ENCODE measurements around the gene MTRFR.
"Not testable (repeated sequence)": the region's sequence is repeated elsewhere in the genome, so short reads cannot be mapped to it uniquely, and the experiment has no call there.

Gene MTRFR

GRCh38 chr12:123248996-123249741 lies 15.9 kb downstream of the MTRFR start:
- DNase-seq (ENCODE audit: low spot score), result not testable (repeated sequence)

DNA sequence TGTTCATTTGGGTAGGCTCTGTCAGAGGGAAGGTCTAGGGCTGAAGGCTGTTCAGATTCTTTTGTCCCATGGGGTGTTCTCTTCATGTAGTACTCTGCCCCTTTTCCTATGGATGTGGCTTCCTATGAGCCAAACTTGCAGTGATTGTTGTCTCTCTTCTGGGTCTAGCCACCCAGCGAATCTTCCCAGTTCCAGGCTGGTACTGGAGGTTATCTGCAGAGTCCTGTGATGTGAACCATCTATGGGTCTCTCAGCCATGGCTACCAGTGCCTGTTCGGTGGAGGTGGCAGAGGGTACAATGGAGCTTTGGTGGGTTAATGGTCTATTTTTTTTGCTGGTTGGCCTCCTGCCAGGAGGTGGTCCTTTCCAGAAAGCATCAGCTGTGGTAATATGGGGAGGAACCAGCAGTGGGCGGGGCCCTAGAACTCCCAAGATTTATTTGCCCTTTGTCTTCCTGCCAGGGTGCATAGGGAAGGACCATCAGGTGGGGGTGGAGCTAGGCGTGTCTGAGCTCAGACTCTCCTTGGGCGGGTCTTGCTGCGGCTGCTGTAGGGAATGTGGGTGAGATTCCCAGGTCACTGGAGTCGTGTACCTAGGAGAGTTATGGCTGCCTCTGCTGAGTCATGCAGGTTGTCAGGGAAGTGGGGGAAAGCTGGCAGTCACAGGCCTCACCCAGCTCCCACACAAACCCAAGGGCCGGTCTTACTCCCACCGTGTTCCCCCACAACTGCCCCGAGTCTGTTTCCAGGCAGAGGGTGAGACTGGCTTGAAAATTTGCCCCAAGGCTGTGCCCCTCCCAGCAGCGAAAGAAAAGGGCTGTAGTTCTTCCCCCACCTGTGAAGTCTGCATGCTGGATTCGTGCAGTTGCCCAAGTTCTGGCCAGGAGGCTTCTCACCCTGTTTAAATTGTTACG lies 17.5 kb downstream of the MTRFR start:
- no peak for DNase-seq (ENCODE audit: low spot score)

GRCh38 chr12:123251403-123252076 lies 18.3 kb downstream of the MTRFR start:
- DNase-seq (ENCODE audit: low spot score), result no peak

- peak; percentile 44 for DNase-seq (ENCODE audit: low spot score)
Observed at GRCh38 chr12:123252365-123252764, 19.1 kb downstream of the MTRFR start.

DNA sequence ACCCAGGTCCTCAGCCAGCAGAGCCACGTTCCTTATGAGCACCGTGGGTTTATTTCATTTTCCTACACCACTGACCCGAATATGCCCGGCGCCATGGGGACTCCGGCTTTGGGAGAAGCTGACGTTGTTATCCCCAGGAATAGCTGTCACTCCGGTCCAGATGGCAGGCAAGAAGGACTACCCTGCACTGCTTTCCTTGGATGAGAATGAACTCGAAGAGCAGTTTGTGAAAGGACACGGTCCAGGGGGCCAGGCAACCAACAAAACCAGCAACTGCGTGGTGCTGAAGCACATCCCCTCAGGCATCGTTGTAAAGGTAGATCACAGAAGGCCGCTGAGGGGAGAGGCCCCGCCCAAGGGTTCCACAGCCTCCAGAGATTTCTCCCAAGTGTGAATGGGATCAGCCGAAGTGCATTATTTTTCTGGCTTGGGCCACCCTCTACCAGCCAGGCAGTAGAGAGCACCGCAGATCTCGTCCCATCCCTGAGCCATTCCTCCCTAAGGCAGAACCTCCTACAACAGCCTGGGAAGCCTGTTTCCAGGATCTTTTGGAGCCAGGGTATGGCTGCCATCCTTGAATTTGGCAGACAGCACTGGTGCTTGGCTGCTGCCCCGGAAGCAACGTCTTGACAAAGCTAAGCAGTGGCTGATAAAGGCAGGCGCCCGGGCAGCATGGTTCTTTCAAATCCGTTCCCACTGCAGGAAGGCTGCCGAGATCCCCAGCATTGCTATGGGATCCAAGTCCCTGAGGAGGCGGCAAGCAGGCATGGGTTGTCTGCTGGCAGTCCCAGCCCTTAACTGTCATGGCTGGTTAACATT lies 20.6 kb downstream of the MTRFR start:
- DNase-seq (ENCODE audit: low spot score), result peak; percentile 70

DNA sequence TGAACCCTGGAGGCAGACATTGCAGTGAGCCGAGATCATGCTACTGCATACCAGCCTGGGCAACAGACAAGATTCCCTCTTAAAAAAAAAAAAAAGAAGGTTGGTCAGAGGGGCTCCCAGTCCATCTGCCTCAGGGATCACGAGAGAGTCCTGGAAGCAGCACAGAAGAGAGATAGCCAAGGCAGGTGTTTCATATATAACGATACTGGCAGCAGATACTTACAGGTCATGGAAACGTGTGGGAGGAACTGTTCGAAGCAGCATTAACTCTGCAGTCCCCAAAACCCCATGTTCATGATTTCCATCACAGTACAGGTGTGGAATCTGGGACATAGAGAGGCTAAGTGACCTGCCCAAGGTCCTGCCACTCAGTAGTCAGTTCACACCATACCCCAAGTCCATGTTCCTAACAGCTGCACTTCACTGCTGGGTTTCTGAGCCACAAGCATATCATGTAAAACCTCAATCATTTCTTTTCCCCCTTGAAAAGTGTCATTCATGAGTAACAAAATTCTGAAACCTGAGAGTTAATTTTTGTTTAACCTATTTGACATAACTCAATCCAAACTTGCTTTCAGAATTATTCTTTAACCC lies 21.7 kb downstream of the MTRFR start:
- no peak for DNase-seq (ENCODE audit: low spot score)

- no peak for DNase-seq (ENCODE audit: low spot score)
Observed at GRCh38 chr12:123258593-123258992, 25.4 kb downstream of the MTRFR start.

DNA sequence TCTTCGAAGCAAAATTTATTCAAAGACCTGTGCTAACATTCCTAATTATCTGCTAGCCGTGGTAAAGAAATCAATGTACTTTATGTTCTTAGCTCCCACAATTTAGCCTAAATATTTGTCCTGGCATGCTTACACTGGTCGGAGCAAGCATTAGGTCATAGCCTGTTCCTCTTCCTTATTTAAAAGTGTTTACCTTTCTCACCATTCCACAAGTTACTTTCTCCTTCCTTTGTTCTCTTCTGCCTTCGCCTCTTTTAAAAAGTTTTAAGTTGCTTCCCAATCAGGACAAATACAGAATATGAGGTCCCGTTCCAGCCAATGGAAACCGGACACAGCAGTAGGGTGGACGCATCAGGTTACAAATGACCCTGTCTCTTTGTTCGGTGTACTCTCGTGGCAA lies 26.8 kb downstream of the MTRFR start:
- no peak for DNase-seq (ENCODE audit: low spot score)

GRCh38 chr12:123261196-123261595 lies 28.0 kb downstream of the MTRFR start:
- DNase-seq (ENCODE audit: low spot score), result no peak

DNA sequence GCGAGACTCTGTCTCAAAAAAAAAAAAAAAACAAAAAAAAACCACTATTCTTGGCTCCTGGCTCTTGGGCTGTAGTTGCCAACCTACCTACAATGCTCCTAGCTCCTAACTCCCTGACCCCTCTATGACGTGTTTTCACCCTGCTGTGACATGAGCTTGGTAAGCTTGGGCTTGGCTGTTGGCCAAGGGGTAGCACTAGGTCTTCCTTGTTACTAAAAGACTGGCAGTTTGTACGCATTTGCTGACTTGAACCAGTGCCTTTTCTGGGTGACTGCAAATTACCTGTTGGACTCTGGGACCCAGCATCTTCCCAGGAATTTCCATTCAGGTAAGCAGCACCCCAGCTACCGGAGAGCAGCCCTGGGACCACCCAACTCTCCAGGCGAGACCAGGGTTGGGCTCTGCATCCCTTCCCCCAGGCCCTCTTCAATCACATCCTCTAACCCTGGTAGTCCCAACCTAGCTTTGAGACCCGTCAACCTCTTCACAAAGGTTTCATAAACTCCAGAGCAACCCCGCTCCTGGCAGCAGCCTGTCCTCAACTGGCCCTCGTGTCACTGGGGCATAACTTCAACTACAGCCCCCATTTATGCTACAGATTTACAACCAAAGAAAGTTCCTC lies 30.1 kb downstream of the MTRFR start:
- DNase-seq (ENCODE audit: low spot score), result no peak

- DNase-seq (ENCODE audit: low spot score), result no peak
Observed at GRCh38 chr12:123264642-123265041, 31.4 kb downstream of the MTRFR start.

DNA sequence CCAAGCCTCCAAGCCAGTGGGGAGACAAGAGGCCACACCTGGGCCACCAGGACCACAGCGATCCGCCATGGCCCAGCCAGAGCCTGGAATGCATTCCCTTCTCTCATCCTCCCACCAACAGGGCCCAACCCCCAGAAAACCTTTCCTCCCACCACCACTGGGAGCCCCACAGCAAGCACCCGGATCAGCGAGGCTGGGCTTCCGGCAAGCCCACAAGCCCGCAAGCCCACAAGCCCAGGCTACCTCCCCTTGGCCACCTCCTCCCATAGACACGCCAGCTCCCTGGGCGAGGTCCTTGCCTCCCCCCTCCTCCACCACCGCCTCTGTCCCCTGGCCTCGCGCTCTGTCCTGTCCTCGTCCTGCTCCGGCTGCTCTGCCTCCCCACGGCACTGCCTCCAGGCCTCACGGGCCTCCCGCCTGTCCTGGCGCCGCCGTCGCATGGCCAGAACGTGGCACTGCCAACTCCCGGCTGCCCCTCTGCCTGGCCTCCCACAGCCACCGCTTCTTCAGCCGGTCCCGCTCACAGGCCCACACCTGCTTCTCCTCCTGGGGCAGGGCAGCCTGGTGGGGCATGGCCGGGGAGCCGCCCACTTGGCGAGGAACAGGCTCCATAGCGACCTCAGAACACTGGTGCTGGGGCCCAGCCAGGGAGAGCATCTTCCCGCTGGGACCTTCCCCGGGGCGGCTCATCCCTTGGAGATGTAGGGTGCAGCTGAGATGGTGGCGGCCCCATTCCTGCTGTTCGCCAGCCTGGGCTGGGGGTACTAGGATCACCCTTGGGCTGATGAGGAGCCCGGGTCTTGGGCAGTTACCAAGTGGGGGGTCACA lies 32.8 kb downstream of the MTRFR start:
- DNase-seq (ENCODE audit: low spot score), result no peak

- DNase-seq (ENCODE audit: low spot score), result no peak
Observed at GRCh38 chr12:123266679-123267277, 33.5 kb downstream of the MTRFR start.

- peak; percentile 26 for DNase-seq (ENCODE audit: low spot score)
Observed at GRCh38 chr12:123267335-123267920, 34.2 kb downstream of the MTRFR start.

GRCh38 chr12:123267991-123268843 lies 35.0 kb downstream of the MTRFR start:
- peak; percentile 79 for DNase-seq (ENCODE audit: low spot score)

DNA sequence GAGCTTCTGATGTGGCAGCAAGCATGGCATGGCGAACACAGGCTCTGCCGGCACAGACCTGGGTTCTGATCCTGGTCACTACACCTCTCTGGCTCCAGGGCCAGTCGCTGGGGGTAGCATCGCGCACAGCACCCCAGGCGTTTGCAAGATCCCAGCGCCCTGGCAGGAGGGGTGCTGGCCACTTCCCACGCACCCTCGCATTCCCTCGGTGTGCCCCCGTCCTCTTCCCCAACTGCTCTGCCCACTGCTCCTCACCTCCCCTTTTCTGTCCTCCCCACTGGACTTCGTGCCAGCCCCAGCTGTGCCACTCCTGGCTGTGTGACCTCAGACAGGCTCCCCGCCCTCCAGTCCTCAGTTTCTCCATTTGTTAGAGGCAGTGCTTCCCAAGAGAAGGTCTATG lies 35.6 kb downstream of the MTRFR start:
- no peak for DNase-seq (ENCODE audit: low spot score)

GRCh38 chr12:123269395-123269892 lies 36.2 kb downstream of the MTRFR start:
- peak; percentile 93 for DNase-seq (ENCODE audit: low spot score)

DNA sequence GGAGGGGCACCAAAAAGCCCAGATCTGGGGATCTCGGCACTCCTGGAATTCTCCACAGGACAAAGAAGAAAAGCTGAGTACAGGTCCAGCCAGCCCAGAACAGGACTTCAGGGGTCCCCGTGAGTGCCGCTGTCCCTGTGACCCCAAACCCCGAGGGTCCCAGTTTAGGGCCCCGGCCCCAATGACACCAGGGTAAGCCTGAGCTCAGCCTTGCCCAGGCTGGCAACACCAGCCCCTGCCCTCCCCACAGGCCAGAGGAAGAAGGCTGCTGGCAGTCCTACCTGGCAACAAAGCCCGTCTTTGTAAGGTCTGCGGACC lies 36.6 kb downstream of the MTRFR start:
- no peak for DNase-seq (ENCODE audit: low spot score)
